ENCODE results near the gene DENND1A. TPM values are rescaled to one million over a fixed set of nuclear protein-coding genes. Genes with fewer than 3 reads are reported as not detected.

The DENND1A gene
- polyA plus RNA-seq, 2 donors, result 4.6 to 4.8 TPM

DNA sequence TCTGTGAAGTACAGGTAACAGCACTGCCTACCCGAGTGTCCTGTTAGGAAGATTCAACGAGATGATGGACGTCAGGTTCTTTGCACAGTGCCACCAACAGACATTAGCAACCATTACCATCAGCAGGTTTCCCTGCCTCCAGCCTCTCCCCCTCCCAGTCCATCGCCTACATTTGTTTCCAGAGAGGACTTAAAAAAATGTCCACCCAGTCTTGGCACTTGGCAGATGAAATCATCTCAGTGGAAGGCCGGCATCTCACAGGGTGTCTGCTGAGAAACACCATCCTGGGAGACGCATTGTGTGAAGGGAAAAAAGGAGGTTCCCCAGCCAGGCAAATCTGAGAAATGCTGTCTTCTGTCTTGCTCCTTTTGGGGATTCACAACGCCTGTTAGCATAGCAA is 515.7 kb downstream of the DENND1A start:
- Histone ChIP-seq H3K36me3 (ENCODE audit: control insufficient read depth in 2 of 2, insufficient read depth in 2 of 2, low read length in 1 of 2) (no peaks in the 10 kb centered on the region), H3K4me1 (ENCODE audit: control insufficient read depth in 2 of 2, insufficient read depth in 2 of 2, low read length in 1 of 2) (no peaks in the 10 kb centered on the region), H3K9me3 (ENCODE audit: control insufficient read depth in 2 of 2, insufficient read depth in 1 of 2, low read depth in 1 of 2, low read length in 1 of 2) (no peaks in the 10 kb centered on the region), H3K4me3 (ENCODE audit: low read depth in 1 of 2, low read length in 2 of 2) (no peak overlapping the region), H3K27me3 (ENCODE audit: control insufficient read depth in 1 of 2, insufficient read depth in 2 of 2, low read length in 2 of 2) (no peaks in the 10 kb centered on the region), H3K27ac (ENCODE audit: low read depth in 2 of 2, low read length in 1 of 2) (no peak overlapping the region)
- 91 to 93% methylated on average over 7 of the region's 7 CpGs for WGBS, 2 donors

DNA sequence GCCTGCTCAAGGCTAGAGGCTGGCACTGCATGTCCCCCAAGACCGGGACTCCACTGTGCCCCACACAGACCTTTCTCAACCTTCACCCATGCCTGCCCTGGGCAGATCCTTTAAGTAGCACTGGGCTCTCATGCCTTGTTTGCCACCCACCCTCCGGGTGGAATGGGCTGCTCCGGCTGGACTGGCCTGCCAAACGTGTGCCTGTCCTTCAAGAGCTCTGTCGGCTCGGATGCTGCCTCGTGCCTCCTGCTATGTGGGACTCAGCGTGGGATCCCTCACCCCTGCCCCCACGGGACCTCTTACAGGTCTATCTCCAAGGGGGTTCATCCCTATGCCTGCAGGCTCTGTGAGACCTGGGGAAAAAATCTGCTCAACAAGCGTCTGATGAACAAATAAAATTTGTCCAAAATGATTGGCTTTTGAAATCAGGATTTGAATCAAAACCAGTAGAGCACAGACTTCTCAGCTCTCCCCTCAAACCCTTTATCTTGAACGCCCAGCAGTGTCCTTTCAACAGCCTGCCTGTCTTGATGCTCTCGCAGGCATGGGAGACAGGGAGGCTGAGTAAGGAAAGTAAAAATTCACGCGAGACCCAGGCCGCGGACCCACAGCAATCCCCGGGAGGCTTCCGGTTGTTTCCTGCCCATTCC is 517.6 kb downstream of the DENND1A start:
- Histone ChIP-seq H3K9me3 (ENCODE audit: control insufficient read depth in 2 of 2, insufficient read depth in 1 of 2, low read depth in 1 of 2, low read length in 1 of 2) (no peaks in the 10 kb centered on the region), H3K4me3 (ENCODE audit: low read depth in 1 of 2, low read length in 2 of 2) (no peak overlapping the region), H3K27ac (ENCODE audit: low read depth in 2 of 2, low read length in 1 of 2) (no peak overlapping the region), H3K36me3 (ENCODE audit: control insufficient read depth in 2 of 2, insufficient read depth in 2 of 2, low read length in 1 of 2) (no peaks in the 10 kb centered on the region), H3K27me3 (ENCODE audit: control insufficient read depth in 1 of 2, insufficient read depth in 2 of 2, low read length in 2 of 2) (no peaks in the 10 kb centered on the region), H3K4me1 (ENCODE audit: control insufficient read depth in 2 of 2, insufficient read depth in 2 of 2, low read length in 1 of 2) (no peaks in the 10 kb centered on the region)
- 91 to 93% methylated on average over 18 of the region's 18 CpGs for WGBS, 2 donors

DNA sequence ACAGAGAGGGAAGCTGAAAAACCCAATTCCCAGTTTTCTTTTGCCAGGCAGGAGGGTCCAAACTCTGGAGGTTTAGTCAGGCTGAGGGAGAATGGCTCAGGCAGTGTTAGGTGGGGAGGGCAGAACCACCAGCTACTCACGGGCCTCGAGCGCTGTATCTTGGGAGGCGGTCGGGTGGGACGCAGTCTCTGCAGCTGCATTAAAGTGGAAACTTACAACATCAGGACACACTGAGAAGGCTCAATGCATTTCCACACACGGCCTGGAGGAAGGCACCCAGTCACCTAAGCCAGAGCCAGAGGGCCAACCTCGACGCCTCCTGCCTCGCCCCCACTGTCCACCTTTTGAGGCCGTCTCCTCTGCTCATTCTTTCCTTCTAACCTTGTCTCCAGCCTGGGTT is 518.3 kb downstream of the DENND1A start:
- no peak overlapping the region for H3K4me3 ChIP-seq (ENCODE audit: low read depth in 1 of 2, low read length in 2 of 2)
- H3K36me3 ChIP-seq (ENCODE audit: control insufficient read depth in 2 of 2, insufficient read depth in 2 of 2, low read length in 1 of 2), result no peaks in the 10 kb centered on the region
- 95 to 96% methylated on average over 11 of the region's 11 CpGs for WGBS, 2 donors
- H3K27ac ChIP-seq (ENCODE audit: low read depth in 2 of 2, low read length in 1 of 2), result no peak overlapping the region
- peaks cover under 1% of the 10 kb centered on the region in 2 donors for H3K4me1 ChIP-seq (ENCODE audit: control insufficient read depth in 2 of 2, insufficient read depth in 2 of 2, low read length in 1 of 2)
- H3K27me3 ChIP-seq (ENCODE audit: control insufficient read depth in 1 of 2, insufficient read depth in 2 of 2, low read length in 2 of 2), result no peaks in the 10 kb centered on the region
- no peaks in the 10 kb centered on the region for H3K9me3 ChIP-seq (ENCODE audit: control insufficient read depth in 2 of 2, insufficient read depth in 1 of 2, low read depth in 1 of 2, low read length in 1 of 2)

DNA sequence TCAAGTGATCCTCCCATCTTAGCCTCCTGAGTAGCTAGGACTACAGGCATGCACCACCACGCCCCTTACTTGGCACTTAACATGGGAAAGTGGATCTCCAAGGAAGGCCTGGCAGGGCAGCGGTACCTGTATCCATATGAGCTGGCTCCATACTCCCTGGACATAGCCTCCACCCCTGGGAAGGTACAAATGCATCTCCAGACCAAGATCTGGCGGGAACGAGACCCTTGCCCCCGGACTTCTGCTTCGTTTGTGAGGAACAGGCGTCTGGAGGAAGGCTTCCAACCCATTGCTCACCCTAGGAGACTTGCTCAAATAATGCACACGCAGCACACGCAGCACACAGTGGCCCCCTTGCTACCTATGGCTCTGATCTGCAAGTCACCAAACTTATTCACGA is 518.7 kb downstream of the DENND1A start:
- Histone ChIP-seq H3K4me3 (ENCODE audit: low read depth in 1 of 2, low read length in 2 of 2) (no peak overlapping the region), H3K27ac (ENCODE audit: low read depth in 2 of 2, low read length in 1 of 2) (no peak overlapping the region), H3K9me3 (ENCODE audit: control insufficient read depth in 2 of 2, insufficient read depth in 1 of 2, low read depth in 1 of 2, low read length in 1 of 2) (no peaks in the 10 kb centered on the region), H3K36me3 (ENCODE audit: control insufficient read depth in 2 of 2, insufficient read depth in 2 of 2, low read length in 1 of 2) (no peaks in the 10 kb centered on the region), H3K27me3 (ENCODE audit: control insufficient read depth in 1 of 2, insufficient read depth in 2 of 2, low read length in 2 of 2) (no peaks in the 10 kb centered on the region), H3K4me1 (ENCODE audit: control insufficient read depth in 2 of 2, insufficient read depth in 2 of 2, low read length in 1 of 2) (peaks cover 2 to 3% of the 10 kb centered on the region in 2 donors)
- WGBS, 2 donors, result 96 to 98% methylated on average over 10 of the region's 10 CpGs

DNA sequence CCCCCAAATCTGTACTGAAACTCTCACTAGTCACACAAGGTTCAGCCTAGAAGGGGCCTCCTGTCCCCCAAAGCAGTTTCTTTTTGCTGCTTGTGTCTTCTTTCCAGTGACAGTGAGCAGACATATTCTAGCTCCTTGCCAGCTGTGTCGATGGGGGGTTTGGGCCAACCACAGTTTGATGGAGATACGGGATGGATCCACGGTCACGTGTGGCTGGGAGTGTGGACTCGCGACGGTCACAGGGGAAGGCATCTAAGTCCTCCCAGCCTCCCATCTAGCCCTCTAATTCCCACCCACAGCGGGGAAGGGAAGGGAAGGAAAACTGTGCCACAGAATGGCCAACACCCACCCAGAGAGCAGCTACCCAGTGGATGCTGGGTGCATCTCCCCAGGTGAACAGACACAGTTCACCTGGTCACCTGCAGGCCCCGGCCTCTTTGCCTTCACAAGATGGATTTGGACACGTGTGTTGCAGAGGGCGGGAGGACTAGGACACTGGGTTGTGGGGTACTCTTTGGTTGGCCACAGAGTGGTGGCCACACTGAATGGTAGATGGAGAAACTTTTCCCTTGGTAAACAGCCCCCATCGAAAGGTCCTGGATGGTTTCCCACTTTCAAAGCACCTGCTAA is 519.5 kb downstream of the DENND1A start:
- Histone ChIP-seq H3K4me3 (ENCODE audit: low read depth in 1 of 2, low read length in 2 of 2) (no peak overlapping the region), H3K27me3 (ENCODE audit: control insufficient read depth in 1 of 2, insufficient read depth in 2 of 2, low read length in 2 of 2) (no peaks in the 10 kb centered on the region), H3K27ac (ENCODE audit: low read depth in 2 of 2, low read length in 1 of 2) (no peak overlapping the region), H3K9me3 (ENCODE audit: control insufficient read depth in 2 of 2, insufficient read depth in 1 of 2, low read depth in 1 of 2, low read length in 1 of 2) (no peaks in the 10 kb centered on the region), H3K4me1 (ENCODE audit: control insufficient read depth in 2 of 2, insufficient read depth in 2 of 2, low read length in 1 of 2) (peaks cover 2 to 3% of the 10 kb centered on the region in 2 donors), H3K36me3 (ENCODE audit: control insufficient read depth in 2 of 2, insufficient read depth in 2 of 2, low read length in 1 of 2) (no peaks in the 10 kb centered on the region)
- WGBS, 2 donors, result 87 to 96% methylated on average over 12 of the region's 12 CpGs

DNA sequence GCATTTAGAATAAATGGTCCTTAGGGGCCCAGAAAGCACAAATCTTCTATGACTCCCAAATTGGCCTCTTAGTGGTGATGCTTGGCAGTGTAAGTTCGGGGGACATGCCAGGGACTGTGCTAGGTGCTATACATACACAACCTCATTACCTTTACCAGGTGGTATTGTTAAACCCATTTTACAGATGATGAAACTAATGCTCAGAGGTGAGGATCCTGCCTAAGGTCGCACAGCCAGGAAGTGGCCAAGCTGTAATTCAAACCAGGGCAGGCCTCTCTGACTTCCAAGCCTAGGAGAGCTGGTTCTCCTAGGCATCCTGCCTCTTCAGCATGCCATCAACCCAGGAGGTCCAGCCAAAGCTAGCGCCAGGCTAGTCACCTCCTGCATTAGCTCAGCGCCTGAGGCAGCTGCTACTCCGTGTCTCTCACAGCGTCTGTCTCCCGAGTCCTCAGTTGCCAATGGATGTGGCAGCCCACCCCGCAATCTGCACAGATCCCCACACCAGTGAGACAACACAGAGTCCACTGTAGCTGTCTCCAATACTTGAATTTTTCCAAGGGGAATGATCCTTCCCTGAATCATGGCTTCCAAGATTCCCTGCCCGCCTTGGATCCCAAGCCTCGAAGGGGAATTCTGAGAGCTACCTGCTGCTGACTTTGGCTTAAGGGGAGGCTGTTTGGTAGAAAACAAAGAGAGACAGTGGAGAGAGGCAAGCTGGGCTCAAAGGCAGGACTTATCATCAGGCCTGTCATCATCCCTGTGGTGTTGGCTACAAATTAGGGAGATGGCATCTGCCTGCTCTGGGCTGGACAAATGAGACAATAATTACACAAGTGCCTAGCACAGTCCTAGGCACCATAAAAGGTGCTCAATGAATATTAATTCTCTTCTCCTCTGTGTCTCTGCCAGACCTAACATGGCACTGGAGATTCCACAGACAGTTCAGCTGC is 521.3 kb downstream of the DENND1A start:
- no peaks in the 10 kb centered on the region for H3K36me3 ChIP-seq (ENCODE audit: control insufficient read depth in 2 of 2, insufficient read depth in 2 of 2, low read length in 1 of 2)
- no peaks in the 10 kb centered on the region for H3K27me3 ChIP-seq (ENCODE audit: control insufficient read depth in 1 of 2, insufficient read depth in 2 of 2, low read length in 2 of 2)

DNA sequence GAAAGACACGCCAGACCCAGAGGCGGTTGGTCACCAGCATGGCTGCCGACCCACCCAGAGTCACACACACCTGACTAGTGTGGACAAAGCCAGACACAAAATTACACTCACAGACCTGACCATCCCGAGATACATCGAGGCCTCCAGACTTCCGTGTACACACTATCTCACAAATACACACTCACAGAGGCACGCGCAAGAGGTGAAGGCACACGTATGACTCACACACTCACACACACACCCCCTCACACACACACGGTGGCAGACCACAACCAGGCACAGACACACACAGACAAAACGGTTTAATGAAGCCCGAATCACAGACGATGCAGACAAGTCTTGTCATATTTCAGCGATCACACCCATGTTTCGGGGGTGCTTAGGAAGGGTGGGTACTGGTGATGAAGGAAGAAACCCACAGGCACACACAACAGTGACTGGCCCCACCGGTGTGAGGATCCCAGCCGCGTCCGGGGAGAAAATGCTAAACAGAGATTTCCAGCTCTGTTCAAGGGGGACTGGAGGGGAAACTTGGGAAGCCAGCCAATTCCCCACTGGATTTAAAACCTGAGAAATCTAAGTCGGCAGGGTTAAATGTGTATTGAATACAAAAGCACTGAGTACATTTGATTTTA is 522.6 kb downstream of the DENND1A start:
- H3K4me3 ChIP-seq (ENCODE audit: low read depth in 1 of 2, low read length in 2 of 2), result no peak overlapping the region
- no peaks in the 10 kb centered on the region for H3K36me3 ChIP-seq (ENCODE audit: control insufficient read depth in 2 of 2, insufficient read depth in 2 of 2, low read length in 1 of 2)
- H3K4me1 ChIP-seq (ENCODE audit: control insufficient read depth in 2 of 2, insufficient read depth in 2 of 2, low read length in 1 of 2), result peaks cover 2 to 3% of the 10 kb centered on the region in 2 donors
- H3K27ac ChIP-seq (ENCODE audit: low read depth in 2 of 2, low read length in 1 of 2), result no peak overlapping the region
- WGBS, 2 donors, result 61 to 64% methylated on average over 20 of the region's 20 CpGs
- H3K27me3 ChIP-seq (ENCODE audit: control insufficient read depth in 1 of 2, insufficient read depth in 2 of 2, low read length in 2 of 2), result no peaks in the 10 kb centered on the region
- no peaks in the 10 kb centered on the region for H3K9me3 ChIP-seq (ENCODE audit: control insufficient read depth in 2 of 2, insufficient read depth in 1 of 2, low read depth in 1 of 2, low read length in 1 of 2)

More for the DNA sequence above, 521.3 kb downstream of the DENND1A start:
- no peak overlapping the region for H3K27ac ChIP-seq (ENCODE audit: low read depth in 2 of 2, low read length in 1 of 2)
- no peaks in the 10 kb centered on the region for H3K9me3 ChIP-seq (ENCODE audit: control insufficient read depth in 2 of 2, insufficient read depth in 1 of 2, low read depth in 1 of 2, low read length in 1 of 2)
- WGBS, 2 donors, result 88 to 90% methylated on average over 10 of the region's 10 CpGs
- H3K4me3 ChIP-seq (ENCODE audit: low read depth in 1 of 2, low read length in 2 of 2), result no peak overlapping the region
- peaks cover 2 to 3% of the 10 kb centered on the region in 2 donors for H3K4me1 ChIP-seq (ENCODE audit: control insufficient read depth in 2 of 2, insufficient read depth in 2 of 2, low read length in 1 of 2)

DNA sequence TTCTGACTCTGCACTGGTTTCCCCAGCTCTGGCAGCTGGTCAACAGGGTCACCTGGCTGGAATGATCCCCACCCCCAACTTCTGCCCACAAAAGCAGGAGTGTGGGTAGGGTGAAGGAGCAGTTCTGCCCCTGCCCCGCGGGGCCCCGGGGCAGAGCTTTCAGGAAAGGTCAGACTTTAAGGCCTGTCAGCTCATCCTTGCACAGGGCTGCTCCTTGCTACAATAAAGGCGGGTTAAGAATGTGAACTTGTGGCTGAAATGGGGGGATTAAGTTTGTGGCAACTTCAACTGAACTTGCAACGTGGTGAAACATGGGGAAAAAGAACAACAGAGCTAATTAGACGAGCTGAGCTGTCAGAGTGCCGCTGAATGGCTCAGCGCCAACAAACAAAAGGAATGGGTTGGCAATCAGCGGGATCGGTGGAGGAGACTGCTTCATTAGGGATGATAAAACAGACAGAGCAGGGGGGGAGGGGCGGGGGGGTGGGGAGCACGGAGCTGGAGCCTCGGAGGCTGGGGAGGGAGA is 523.2 kb downstream of the DENND1A start:
- Histone ChIP-seq H3K27ac (ENCODE audit: low read depth in 2 of 2, low read length in 1 of 2) (no peak overlapping the region), H3K36me3 (ENCODE audit: control insufficient read depth in 2 of 2, insufficient read depth in 2 of 2, low read length in 1 of 2) (no peaks in the 10 kb centered on the region), H3K9me3 (ENCODE audit: control insufficient read depth in 2 of 2, insufficient read depth in 1 of 2, low read depth in 1 of 2, low read length in 1 of 2) (no peaks in the 10 kb centered on the region), H3K4me3 (ENCODE audit: low read depth in 1 of 2, low read length in 2 of 2) (no peak overlapping the region), H3K27me3 (ENCODE audit: control insufficient read depth in 1 of 2, insufficient read depth in 2 of 2, low read length in 2 of 2) (no peaks in the 10 kb centered on the region), H3K4me1 (ENCODE audit: control insufficient read depth in 2 of 2, insufficient read depth in 2 of 2, low read length in 1 of 2) (peaks cover 2 to 3% of the 10 kb centered on the region in 2 donors)
- 40 to 45% methylated on average over 13 of the region's 13 CpGs for WGBS, 2 donors

DNA sequence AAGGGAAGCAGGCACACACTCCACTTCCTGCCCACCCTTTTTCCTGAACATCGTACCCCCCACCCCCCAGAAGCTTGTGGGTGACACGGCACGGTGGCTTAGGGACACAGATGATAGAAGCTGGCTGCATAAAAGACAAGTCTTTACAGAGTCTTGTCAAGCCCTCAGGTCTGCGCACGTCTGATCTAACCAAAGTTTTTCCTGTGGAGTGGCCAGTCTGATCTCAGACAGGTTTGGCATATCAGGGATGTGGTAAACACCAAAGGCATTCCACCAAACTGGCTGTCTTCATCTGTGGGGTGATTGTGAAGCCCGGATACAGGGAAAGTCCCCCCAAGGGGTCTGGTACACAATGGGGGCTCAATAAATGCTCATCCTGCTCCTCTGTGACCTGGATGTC is 523.9 kb downstream of the DENND1A start:
- 51 to 60% methylated on average over 6 of the region's 6 CpGs for WGBS, 2 donors
- Histone ChIP-seq H3K27me3 (ENCODE audit: control insufficient read depth in 1 of 2, insufficient read depth in 2 of 2, low read length in 2 of 2) (no peaks in the 10 kb centered on the region), H3K4me3 (ENCODE audit: low read depth in 1 of 2, low read length in 2 of 2) (no peak overlapping the region), H3K4me1 (ENCODE audit: control insufficient read depth in 2 of 2, insufficient read depth in 2 of 2, low read length in 1 of 2) (peaks cover 2 to 3% of the 10 kb centered on the region in 2 donors), H3K9me3 (ENCODE audit: control insufficient read depth in 2 of 2, insufficient read depth in 1 of 2, low read depth in 1 of 2, low read length in 1 of 2) (no peaks in the 10 kb centered on the region), H3K27ac (ENCODE audit: low read depth in 2 of 2, low read length in 1 of 2) (no peak overlapping the region), H3K36me3 (ENCODE audit: control insufficient read depth in 2 of 2, insufficient read depth in 2 of 2, low read length in 1 of 2) (peaks cover 0 to under 1% of the 10 kb centered on the region in 2 donors)

Data from esophagus (tissue), 2 donors.